22Rv1 (cell line): ENCODE data around the gene ELOVL3.
"Not testable (repeated sequence)": the region's sequence is repeated elsewhere in the genome, so short reads cannot be mapped to it uniquely, and the experiment has no call there.

Experiments used
- H3K27ac ChIP-seq: fragments of 450-650 bp; 2 replicates; pipeline ENCODE4 v1.5.1; 2017
- CTCF ChIP-seq: fragments of 450-650 bp; IDR thresholded peaks from 2 replicates; pipeline ENCODE4 v1.5.1; 2017; ENCODE audit warnings: mild to moderate bottlenecking
- ZFX ChIP-seq: fragments of 450-650 bp; IDR thresholded peaks from 2 replicates; pipeline ENCODE4 v1.6.1; 2017; ENCODE audit warnings: antibody characterized with exemption, borderline replicate concordance

The ELOVL3 gene

GRCh38 chr10:102211615-102212299 lies 14.3 kb upstream of the ELOVL3 start:
- TF ChIP-seq ZFX (no peak), CTCF (no peak)

GRCh38 chr10:102213599-102213998 lies 12.5 kb upstream of the ELOVL3 start:
- not testable (repeated sequence) for H3K27ac ChIP-seq

More at GRCh38 chr10:102211615-102212299, 14.3 kb upstream of the ELOVL3 start:
- H3K27ac ChIP-seq: no peak overlapping the region

DNA sequence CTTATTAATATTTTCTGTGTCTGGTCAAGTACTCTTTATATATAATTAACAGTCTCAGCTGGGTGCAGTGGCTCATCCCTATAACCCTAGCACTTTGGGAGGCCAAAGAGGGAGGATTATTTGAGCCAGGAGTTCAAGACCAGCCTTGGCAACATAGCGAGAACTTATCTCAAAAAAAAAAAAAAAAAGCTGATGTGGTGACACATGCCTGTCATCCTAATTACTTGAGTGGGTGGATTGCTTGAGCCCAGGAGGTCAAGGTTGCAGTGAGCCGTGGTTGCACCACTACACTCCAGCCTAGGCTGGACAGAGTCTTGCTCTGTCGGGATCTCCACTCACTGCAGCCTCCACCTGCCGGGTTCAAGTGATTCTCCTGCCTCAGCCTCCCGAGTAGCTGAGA lies 6.7 kb upstream of the ELOVL3 start:
- no peak overlapping the region for H3K27ac ChIP-seq
- TF ChIP-seq CTCF: no peak
- TF ChIP-seq ZFX: no peak

GRCh38 chr10:102220612-102221011 lies 5.5 kb upstream of the ELOVL3 start:
- TF ChIP-seq CTCF (no peak), ZFX (no peak)
- no peak overlapping the region for H3K27ac ChIP-seq

GRCh38 chr10:102222797-102223196 lies 3.3 kb upstream of the ELOVL3 start:
- TF ChIP-seq CTCF (no peak), ZFX (no peak)
- H3K27ac ChIP-seq: no peak overlapping the region

DNA sequence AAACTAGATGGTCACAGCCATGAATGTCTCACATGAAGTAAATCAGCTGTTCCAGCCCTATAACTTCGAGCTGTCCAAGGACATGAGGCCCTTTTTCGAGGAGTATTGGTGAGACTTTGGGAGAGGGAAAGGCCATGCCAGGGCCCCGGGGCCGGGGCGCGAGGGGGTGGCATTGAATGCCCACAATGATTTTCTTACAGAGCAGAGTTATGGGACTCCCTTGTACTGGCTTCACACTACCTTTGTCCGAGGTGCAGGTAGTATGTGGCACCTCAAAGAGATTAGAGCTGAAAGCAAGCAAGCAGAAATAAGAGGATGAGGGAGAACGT lies 407 bp downstream of the ELOVL3 start:
- H3K27ac ChIP-seq: peak overlapping the region; percentile 23; the same call in 1 of the 2 replicates

DNA sequence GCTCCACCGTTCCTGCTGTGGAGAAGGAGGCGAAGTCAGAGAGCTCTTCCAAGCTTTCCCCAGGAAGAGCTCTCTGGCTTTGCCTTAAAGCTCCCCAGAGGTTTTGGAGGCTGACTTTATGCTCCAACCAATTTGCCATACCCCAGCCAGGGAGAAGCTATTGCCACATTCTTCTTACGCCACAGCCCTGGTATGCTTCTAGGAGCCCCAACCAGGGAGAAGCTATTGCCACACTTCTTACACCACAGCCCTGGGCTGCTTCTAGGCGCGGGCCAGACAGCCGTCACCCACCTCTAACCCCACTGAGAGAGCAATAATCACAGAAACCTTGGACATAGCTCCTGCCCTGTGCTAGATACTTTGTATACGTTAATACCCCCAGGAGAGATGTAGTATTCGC lies 951 bp downstream of the ELOVL3 start:
- H3K27ac ChIP-seq: no peak overlapping the region
- no peak for TF ChIP-seq ZFX
- no peak for TF ChIP-seq CTCF

More for the DNA sequence above, 407 bp downstream of the ELOVL3 start:
- no peak for TF ChIP-seq ZFX
- TF ChIP-seq CTCF: no peak

- TF ChIP-seq ZFX (no peak), CTCF (peak; percentile 98)
- H3K27ac ChIP-seq: peak overlapping the region; percentile 94
Observed at GRCh38 chr10:102229810-102230263, 3.7 kb downstream of the ELOVL3 start.
